K562 (cell line): ENCODE results near the gene CRACR2B. TPM values are rescaled to one million over a fixed set of nuclear protein-coding genes. Genes with fewer than 3 reads are reported as not detected.

ENCODE experiments used
- BRCA1 ChIP-seq, 2 experiments: fragments of 450-650 bp in 1 of 2; sonication (generic) in 1 of 2; formaldehyde crosslinking in 1 of 2; IDR thresholded peaks; 2 replicates each; pipeline versions ENCODE4 v1.5.0 to v1.6.1; 2017 to 2020; ENCODE audit warnings: mild to moderate bottlenecking in 1 of 2, missing genetic modification reagents in 1 of 2
- CHCHD3 ChIP-seq: fragments of 250-450 bp; sonication (Bioruptor Pico); IDR thresholded peaks from 2 replicates; pipeline ENCODE4 v2.1.2; 2022; ENCODE audit warnings: mild to moderate bottlenecking
- EGR1 ChIP-seq: fragments of 450-650 bp; conservative IDR thresholded peaks from 2 replicates; pipeline ENCODE4 v1.6.1; 2017; ENCODE audit warnings: mild to moderate bottlenecking
- EWSR1 ChIP-seq: fragments of 450-650 bp; IDR thresholded peaks from 2 replicates; pipeline ENCODE4 v1.6.1; 2018; ENCODE audit warnings: borderline replicate concordance, mild to moderate bottlenecking, low read depth, moderate library complexity; ENCODE audit not compliant: partially characterized antibody
- HDAC2 ChIP-seq: fragments of 450-650 bp; IDR thresholded peaks from 2 replicates; pipeline ENCODE4 v1.6.1; 2016; ENCODE audit warnings: mild to moderate bottlenecking
- HNRNPL ChIP-seq: fragments of 200-400 bp; formaldehyde crosslinking; IDR thresholded peaks from 2 replicates; pipeline ENCODE4 v1.6.1; 2017; ENCODE audit warnings: low read depth, mild to moderate bottlenecking, low read length
- MAFF ChIP-seq: IDR thresholded peaks from 2 replicates; pipeline ENCODE4 v1.6.1; 2012; ENCODE audit warnings: low read length, improper control_type of control experiment
- MED1 ChIP-seq: sonication (generic); formaldehyde crosslinking; IDR thresholded peaks from 2 replicates; pipeline ENCODE4 v1.8.1; 2023; ENCODE audit warnings: missing genetic modification reagents, borderline replicate concordance
- MXI1 ChIP-seq: IDR thresholded peaks from 2 replicates; pipeline ENCODE4 v1.6.1; 2011; ENCODE audit warnings: low read depth, mild to moderate bottlenecking, improper control_type of control experiment, low read length
- NFRKB ChIP-seq: fragments of 450-650 bp; IDR thresholded peaks from 2 replicates; pipeline ENCODE4 v1.6.1; 2016; ENCODE audit warnings: low read depth
- PCBP2 ChIP-seq: fragments of 200-400 bp; formaldehyde crosslinking; IDR thresholded peaks from 2 replicates; pipeline ENCODE4 v1.6.1; 2018; ENCODE audit warnings: low read length, low read depth, mild to moderate bottlenecking, moderate library complexity; ENCODE audit not compliant: poor library complexity, severe bottlenecking
- RBBP5 ChIP-seq: fragments of 200-600 bp; sonication (generic); IDR thresholded peaks from 2 replicates; pipeline ENCODE4 v1.6.1; 2012; ENCODE audit warnings: borderline replicate concordance, mild to moderate bottlenecking, low read length, control low read depth, inconsistent platforms; ENCODE audit not compliant: insufficient read depth, poor library complexity, severe bottlenecking
- SNRNP70 ChIP-seq: fragments of 200-400 bp; formaldehyde crosslinking; optimal IDR thresholded peaks from 2 replicates; pipeline ENCODE3; 2017; ENCODE audit warnings: low read depth, low read length
- SPI1 ChIP-seq: IDR thresholded peaks from 2 replicates; pipeline ENCODE4 v1.6.1; 2011; ENCODE audit warnings: low read depth, low read length, control low read depth, borderline replicate concordance
- TAF7 ChIP-seq: fragments of 450-650 bp; IDR thresholded peaks from 2 replicates; pipeline ENCODE4 v1.6.1; 2016; ENCODE audit warnings: missing genetic modification characterization, missing compliant biosample characterization
- TSC22D4 ChIP-seq: fragments of 450-650 bp; IDR thresholded peaks from 2 replicates; pipeline ENCODE4 v1.6.1; 2016; ENCODE audit warnings: missing genetic modification characterization, missing biosample characterization, control low read depth
- XRCC3 ChIP-seq: fragments of 450-650 bp; IDR thresholded peaks from 2 replicates; pipeline ENCODE4 v1.6.1; 2017; ENCODE audit warnings: mild to moderate bottlenecking, moderate library complexity
- ZFPM2 ChIP-seq: fragments of 250-450 bp; sonication (Bioruptor Pico); IDR thresholded peaks from 2 replicates; pipeline ENCODE4 v1.5.1; 2022; ENCODE audit warnings: mild to moderate bottlenecking
- ZNF174 ChIP-seq: fragments of 250-450 bp; sonication (Bioruptor Pico); IDR thresholded peaks from 2 replicates; pipeline ENCODE4 v1.4.0; 2020; ENCODE audit warnings: mild to moderate bottlenecking
- ZNF3 ChIP-seq: fragments of 250-450 bp; sonication (Bioruptor Pico); IDR thresholded peaks from 2 replicates; pipeline ENCODE4 v1.5.0; 2021; ENCODE audit warnings: mild to moderate bottlenecking, moderate library complexity
- ZNF717 ChIP-seq: fragments of 250-450 bp; sonication (Bioruptor Pico); IDR thresholded peaks from 2 replicates; pipeline ENCODE4 v1.5.0; 2021
- ZNF75A ChIP-seq: fragments of 450-650 bp; formaldehyde crosslinking; IDR thresholded peaks from 2 replicates; pipeline ENCODE4 v1.4.0; 2020; ENCODE audit warnings: mild to moderate bottlenecking
- ZNF778 ChIP-seq: fragments of 450-650 bp; formaldehyde crosslinking; IDR thresholded peaks from 2 replicates; pipeline ENCODE4 v1.4.0; 2020; ENCODE audit warnings: mild to moderate bottlenecking, moderate library complexity
- polyA plus RNA-seq, 8 experiments: library from polyadenylated mRNA; depleted of rRNA in 4 of 8; stranded (reverse) in 5 of 8; unstranded in 3 of 8; fragments of >200 nt; fragmentation: Nextera tagmentation in 2 of 8; fragmentation: Illumina TruSeq in 1 of 8; extraction: Ambion mirVana in 2 of 8; extraction: Trizol in 1 of 8; gene quantifications; 2 replicates each; pipeline versions ENCODE4 v1.2.1 to v1.2.3, GENCODE V29; 2011 to 2014; ENCODE audit warnings: inconsistent platforms in 1 of 8, missing spikeins in 1 of 8
- total RNA-seq, 7 experiments: library from RNA; depleted of rRNA in 6 of 7; stranded (reverse); fragments of >200 nt in 6 of 7; fragmentation: Illumina TruSeq in 2 of 7; extraction: Trizol in 2 of 7; gene quantifications; 2 replicates each; pipeline versions ENCODE4 v1.2.1 to v1.2.3, GENCODE V29; 2011 to 2021; ENCODE audit warnings: low replicate concordance in 1 of 7
- TF ChIP-seq, protein P1 (sequence below): fragments of 250-450 bp; sonication (Bioruptor Pico); IDR thresholded peaks from 2 replicates; pipeline ENCODE4 v1.8.0; 2022; ENCODE audit warnings: inconsistent platforms, mild to moderate bottlenecking, moderate library complexity, borderline replicate concordance
- TF ChIP-seq, protein P2 (sequence below): fragments of 450-650 bp; formaldehyde crosslinking; IDR thresholded peaks from 2 replicates; pipeline ENCODE4 v1.4.0; 2022; ENCODE audit warnings: mild to moderate bottlenecking, moderate library complexity
- TF ChIP-seq, protein P3 (sequence below): sonication (generic); formaldehyde crosslinking; IDR thresholded peaks from 2 replicates; pipeline ENCODE4 v1.8.1; 2022; ENCODE audit warnings: missing genetic modification reagents

The CRACR2B gene
- total and polyA plus RNA-seq, 9 of the 15 experiments (the other 6 are each of a cell fraction or from before 2014, with no cell fraction given): 0.10 to 51.0 (median 6.0) TPM

DNA sequence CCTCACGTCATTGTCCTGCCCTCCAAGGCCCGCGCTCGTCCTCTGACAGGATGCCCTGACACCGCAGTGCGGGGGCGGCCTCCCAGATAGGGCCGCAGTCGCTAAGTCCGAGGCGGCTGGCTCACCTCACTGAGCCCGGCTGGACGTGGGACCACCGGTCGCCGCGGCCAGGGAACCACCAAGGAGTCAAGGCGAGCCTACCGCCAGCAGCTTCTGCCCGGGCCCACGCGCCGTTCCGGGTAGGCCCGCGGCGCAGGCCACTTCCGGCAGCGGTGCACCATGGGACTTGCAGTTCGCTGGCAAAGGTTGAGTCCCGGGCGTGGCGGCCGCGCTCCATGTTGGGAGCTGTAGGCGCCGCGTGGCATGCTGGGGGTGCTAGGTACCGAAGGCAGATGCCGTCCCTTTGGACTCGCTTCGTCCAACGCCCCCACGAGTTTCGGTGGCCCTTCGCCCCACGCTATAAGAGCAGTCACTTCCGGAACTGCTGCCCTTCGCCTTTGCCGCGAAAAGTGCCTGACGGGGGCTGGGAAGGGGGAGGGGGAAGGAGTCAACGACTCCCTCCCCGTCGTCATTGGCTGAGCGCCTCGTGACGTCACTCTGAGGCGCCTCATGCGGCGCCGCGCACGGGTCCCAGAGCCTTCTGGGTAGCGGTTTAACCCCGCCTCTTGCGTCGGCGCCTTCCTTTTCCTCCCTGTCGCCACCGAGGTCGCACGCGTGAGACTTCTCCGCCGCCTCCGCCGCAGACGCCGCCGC, 18.3 kb upstream of the CRACR2B start, which contains the start of gene RPLP2 (continued):
- TF ChIP-seq ZNF778: no peak
- TF ChIP-seq MXI1: peak; percentile 73
- TF ChIP-seq ZNF3 (CRISPR knock-in tag): no peak
- no peak for TF ChIP-seq SNRNP70
- TF ChIP-seq, protein P1, sequence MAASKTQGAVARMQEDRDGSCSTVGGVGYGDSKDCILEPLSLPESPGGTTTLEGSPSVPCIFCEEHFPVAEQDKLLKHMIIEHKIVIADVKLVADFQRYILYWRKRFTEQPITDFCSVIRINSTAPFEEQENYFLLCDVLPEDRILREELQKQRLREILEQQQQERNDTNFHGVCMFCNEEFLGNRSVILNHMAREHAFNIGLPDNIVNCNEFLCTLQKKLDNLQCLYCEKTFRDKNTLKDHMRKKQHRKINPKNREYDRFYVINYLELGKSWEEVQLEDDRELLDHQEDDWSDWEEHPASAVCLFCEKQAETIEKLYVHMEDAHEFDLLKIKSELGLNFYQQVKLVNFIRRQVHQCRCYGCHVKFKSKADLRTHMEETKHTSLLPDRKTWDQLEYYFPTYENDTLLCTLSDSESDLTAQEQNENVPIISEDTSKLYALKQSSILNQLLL (CRISPR knock-in tag): no peak
- peak; percentile 42; the same call in 1 of the 2 replicates for TF ChIP-seq TAF7 (tag)
- no peak for TF ChIP-seq PCBP2
- TF ChIP-seq HDAC2: peak; percentile 63
- no peak for TF ChIP-seq ZNF717 (CRISPR knock-in tag)
- TF ChIP-seq, protein P2, sequence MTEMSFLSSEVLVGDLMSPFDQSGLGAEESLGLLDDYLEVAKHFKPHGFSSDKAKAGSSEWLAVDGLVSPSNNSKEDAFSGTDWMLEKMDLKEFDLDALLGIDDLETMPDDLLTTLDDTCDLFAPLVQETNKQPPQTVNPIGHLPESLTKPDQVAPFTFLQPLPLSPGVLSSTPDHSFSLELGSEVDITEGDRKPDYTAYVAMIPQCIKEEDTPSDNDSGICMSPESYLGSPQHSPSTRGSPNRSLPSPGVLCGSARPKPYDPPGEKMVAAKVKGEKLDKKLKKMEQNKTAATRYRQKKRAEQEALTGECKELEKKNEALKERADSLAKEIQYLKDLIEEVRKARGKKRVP (CRISPR knock-in tag): no peak
- peak; percentile 80 for TF ChIP-seq NFRKB
- TF ChIP-seq ZFPM2 (CRISPR knock-in tag): peak; percentile 5; the same call in 1 of the 2 replicates
- TF ChIP-seq XRCC3: no peak
- TF ChIP-seq, protein P3, sequence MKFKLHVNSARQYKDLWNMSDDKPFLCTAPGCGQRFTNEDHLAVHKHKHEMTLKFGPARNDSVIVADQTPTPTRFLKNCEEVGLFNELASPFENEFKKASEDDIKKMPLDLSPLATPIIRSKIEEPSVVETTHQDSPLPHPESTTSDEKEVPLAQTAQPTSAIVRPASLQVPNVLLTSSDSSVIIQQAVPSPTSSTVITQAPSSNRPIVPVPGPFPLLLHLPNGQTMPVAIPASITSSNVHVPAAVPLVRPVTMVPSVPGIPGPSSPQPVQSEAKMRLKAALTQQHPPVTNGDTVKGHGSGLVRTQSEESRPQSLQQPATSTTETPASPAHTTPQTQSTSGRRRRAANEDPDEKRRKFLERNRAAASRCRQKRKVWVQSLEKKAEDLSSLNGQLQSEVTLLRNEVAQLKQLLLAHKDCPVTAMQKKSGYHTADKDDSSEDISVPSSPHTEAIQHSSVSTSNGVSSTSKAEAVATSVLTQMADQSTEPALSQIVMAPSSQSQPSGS (CRISPR knock-in tag): peak; percentile 18; the same call in 1 of the 2 replicates
- TF ChIP-seq MAFF: no peak
- TF ChIP-seq CHCHD3 (CRISPR knock-in tag): no peak
- no peak for TF ChIP-seq ZNF174 (CRISPR knock-in tag)
- TF ChIP-seq BRCA1 (IDR thresholded peaks at IDR 0.05): no peak
- no peak for TF ChIP-seq BRCA1 (CRISPR knock-in tag; IDR thresholded peaks at IDR 0.05)
- TF ChIP-seq ZNF75A (CRISPR knock-in tag): no peak
- TF ChIP-seq EWSR1: no peak
- TF ChIP-seq RBBP5: peak; percentile 72
- TF ChIP-seq MED1: no peak
- TF ChIP-seq EGR1: peak; percentile 99
- TF ChIP-seq SPI1: peak; percentile 43
- no peak for TF ChIP-seq TSC22D4 (tag)
- TF ChIP-seq HNRNPL: peak; percentile 90
